ENCODE data around the gene TKTL1. TPM values are rescaled to one million over a fixed set of nuclear protein-coding genes. Genes with fewer than 3 reads are reported as not detected.

The TKTL1 gene
- total and polyA plus RNA-seq, 2 of the 8 experiments (the other 6 are each of a cell fraction or from before 2014, with no cell fraction given), result 0.05 TPM; not detected in 1

DNA sequence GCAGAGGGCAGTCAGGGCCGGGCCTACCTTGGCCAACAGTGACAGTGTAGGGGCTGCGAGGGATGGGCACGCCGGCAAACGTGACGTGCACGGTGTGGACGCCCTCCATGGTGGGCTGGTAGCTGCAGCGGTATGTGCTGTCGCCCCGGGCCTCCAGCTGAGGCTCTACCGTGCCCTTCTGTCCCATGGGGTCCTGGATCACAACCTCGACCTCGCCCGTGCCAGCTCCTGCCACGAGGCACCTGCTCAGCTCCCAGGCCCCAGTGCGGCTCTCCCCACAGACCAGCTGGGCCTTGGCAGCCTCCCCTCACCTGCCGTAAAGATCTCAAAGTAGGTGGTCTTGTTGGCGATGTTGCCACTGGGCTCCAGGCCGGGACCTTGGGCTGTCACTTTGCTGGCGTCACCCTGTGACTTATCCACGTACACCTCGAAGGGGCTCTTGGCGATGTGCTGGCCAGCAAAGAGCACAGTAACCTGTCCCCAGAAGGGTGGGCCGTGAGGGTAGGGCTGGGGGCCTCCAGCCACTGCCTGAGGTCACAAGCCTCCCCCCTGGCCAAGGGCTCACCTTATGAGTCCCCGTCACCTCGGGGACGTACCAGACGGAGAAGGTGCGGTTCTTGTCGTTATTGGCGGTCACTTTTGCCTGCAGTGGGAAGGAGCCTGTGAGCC is 70.5 kb downstream of the TKTL1 start (continued):
- TF ChIP-seq, protein P1, sequence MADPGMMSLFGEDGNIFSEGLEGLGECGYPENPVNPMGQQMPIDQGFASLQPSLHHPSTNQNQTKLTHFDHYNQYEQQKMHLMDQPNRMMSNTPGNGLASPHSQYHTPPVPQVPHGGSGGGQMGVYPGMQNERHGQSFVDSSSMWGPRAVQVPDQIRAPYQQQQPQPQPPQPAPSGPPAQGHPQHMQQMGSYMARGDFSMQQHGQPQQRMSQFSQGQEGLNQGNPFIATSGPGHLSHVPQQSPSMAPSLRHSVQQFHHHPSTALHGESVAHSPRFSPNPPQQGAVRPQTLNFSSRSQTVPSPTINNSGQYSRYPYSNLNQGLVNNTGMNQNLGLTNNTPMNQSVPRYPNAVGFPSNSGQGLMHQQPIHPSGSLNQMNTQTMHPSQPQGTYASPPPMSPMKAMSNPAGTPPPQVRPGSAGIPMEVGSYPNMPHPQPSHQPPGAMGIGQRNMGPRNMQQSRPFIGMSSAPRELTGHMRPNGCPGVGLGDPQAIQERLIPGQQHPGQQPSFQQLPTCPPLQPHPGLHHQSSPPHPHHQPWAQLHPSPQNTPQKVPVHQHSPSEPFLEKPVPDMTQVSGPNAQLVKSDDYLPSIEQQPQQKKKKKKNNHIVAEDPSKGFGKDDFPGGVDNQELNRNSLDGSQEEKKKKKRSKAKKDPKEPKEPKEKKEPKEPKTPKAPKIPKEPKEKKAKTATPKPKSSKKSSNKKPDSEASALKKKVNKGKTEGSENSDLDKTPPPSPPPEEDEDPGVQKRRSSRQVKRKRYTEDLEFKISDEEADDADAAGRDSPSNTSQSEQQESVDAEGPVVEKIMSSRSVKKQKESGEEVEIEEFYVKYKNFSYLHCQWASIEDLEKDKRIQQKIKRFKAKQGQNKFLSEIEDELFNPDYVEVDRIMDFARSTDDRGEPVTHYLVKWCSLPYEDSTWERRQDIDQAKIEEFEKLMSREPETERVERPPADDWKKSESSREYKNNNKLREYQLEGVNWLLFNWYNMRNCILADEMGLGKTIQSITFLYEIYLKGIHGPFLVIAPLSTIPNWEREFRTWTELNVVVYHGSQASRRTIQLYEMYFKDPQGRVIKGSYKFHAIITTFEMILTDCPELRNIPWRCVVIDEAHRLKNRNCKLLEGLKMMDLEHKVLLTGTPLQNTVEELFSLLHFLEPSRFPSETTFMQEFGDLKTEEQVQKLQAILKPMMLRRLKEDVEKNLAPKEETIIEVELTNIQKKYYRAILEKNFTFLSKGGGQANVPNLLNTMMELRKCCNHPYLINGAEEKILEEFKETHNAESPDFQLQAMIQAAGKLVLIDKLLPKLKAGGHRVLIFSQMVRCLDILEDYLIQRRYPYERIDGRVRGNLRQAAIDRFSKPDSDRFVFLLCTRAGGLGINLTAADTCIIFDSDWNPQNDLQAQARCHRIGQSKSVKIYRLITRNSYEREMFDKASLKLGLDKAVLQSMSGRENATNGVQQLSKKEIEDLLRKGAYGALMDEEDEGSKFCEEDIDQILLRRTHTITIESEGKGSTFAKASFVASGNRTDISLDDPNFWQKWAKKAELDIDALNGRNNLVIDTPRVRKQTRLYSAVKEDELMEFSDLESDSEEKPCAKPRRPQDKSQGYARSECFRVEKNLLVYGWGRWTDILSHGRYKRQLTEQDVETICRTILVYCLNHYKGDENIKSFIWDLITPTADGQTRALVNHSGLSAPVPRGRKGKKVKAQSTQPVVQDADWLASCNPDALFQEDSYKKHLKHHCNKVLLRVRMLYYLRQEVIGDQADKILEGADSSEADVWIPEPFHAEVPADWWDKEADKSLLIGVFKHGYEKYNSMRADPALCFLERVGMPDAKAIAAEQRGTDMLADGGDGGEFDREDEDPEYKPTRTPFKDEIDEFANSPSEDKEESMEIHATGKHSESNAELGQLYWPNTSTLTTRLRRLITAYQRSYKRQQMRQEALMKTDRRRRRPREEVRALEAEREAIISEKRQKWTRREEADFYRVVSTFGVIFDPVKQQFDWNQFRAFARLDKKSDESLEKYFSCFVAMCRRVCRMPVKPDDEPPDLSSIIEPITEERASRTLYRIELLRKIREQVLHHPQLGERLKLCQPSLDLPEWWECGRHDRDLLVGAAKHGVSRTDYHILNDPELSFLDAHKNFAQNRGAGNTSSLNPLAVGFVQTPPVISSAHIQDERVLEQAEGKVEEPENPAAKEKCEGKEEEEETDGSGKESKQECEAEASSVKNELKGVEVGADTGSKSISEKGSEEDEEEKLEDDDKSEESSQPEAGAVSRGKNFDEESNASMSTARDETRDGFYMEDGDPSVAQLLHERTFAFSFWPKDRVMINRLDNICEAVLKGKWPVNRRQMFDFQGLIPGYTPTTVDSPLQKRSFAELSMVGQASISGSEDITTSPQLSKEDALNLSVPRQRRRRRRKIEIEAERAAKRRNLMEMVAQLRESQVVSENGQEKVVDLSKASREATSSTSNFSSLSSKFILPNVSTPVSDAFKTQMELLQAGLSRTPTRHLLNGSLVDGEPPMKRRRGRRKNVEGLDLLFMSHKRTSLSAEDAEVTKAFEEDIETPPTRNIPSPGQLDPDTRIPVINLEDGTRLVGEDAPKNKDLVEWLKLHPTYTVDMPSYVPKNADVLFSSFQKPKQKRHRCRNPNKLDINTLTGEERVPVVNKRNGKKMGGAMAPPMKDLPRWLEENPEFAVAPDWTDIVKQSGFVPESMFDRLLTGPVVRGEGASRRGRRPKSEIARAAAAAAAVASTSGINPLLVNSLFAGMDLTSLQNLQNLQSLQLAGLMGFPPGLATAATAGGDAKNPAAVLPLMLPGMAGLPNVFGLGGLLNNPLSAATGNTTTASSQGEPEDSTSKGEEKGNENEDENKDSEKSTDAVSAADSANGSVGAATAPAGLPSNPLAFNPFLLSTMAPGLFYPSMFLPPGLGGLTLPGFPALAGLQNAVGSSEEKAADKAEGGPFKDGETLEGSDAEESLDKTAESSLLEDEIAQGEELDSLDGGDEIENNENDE (IDR thresholded peaks at IDR 0.05; ENCODE audit: insufficient replicate concordance, low read length), result no peak
- TF ChIP-seq ZNF274 (IDR thresholded peaks at IDR 0.05; ENCODE audit: borderline replicate concordance, extremely low read depth, low read length) (no peak), POLR2AphosphoS5 (IDR thresholded peaks at IDR 0.05; ENCODE audit: low read depth, low read length) (peak; percentile 91), POLR2A (IDR thresholded peaks at IDR 0.05; ENCODE audit: control extremely low read depth in 1 of 2, low read depth in 2 of 2, low read length in 2 of 2) (peak in 1 of 2 experiments; percentile 69; a peak in 1 of 3 replicates)
